Measurements from ENCODE around the gene RBBP5.

Gene RBBP5

DNA sequence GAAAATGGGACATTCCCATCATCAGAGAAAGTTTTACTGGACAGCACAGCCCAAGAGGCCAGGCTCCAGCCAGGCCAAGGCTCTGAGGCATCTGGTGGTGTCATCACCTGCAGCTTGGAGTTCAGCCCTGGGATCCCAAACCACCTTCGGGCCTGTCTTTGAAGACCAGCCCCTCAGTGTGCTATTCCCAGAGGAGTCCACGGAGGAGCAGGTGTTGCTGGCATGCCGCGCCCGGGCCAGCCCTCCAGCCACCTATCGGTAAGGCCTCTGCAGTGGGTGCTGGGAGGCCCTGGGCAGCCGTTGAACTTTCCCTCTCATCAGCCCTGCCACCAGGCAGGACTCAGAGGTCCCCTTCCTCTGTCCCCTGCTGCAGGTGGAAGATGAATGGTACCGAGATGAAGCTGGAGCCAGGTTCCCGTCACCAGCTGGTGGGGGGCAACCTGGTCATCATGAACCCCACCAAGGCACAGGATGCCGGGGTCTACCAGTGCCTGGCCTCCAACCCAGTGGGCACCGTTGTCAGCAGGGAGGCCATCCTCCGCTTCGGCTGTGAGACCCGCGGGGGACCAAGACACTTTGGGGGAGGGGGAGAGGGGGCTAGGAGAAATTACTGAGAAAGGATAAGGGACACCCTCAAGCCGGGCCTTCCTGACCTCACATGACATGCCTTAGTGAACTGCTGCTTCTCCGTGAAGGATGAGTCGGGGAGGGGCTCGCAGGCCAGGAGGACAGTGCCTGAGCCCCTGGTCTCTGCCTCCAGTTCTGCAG lies 63.8 kb downstream of the RBBP5 start:
- H2AFZ ChIP-seq (ENCODE audit: low read length): no peak overlapping the region
- H3K4me3 ChIP-seq (ENCODE audit: low read length in 2 of 2): no peak overlapping the region
- no peak overlapping the region for H2BK15ac ChIP-seq (ENCODE audit: low read length)
- no peak overlapping the region for H3K4me2 ChIP-seq (ENCODE audit: insufficient read depth, low read length, poor library complexity, severe bottlenecking)
- H2AK5ac ChIP-seq (ENCODE audit: low read depth, low read length): peak overlapping the region; percentile 29
- no peak overlapping the region for H2BK12ac ChIP-seq (ENCODE audit: low read length)
- H3K9ac ChIP-seq (ENCODE audit: low read depth, low read length, poor library complexity): no peak overlapping the region
- peaks cover 0 to 36% (median 0%) of the 10 kb centered on the region in 3 experiments for H3K27me3 ChIP-seq (ENCODE audit: control insufficient read depth in 3 of 3, insufficient read depth in 3 of 3, low read depth in 1 of 3, low read length in 3 of 3)
- H3K4ac ChIP-seq (ENCODE audit: low read length): no peak overlapping the region
- DNase-seq (ENCODE audit: low spot score): no peak
- peak overlapping the region; percentile 5 for H2BK120ac ChIP-seq (ENCODE audit: low read depth, low read length)
- H3K36me3 ChIP-seq (replicated peaks in 1 of 2; ENCODE audit: control insufficient read depth in 2 of 2, insufficient read depth in 2 of 2, low read length in 2 of 2): no peaks in the 10 kb centered on the region
- H3K79me1 ChIP-seq (ENCODE audit: low read depth, low read length): no peaks in the 10 kb centered on the region
- no peak overlapping the region for H4K91ac ChIP-seq (ENCODE audit: low read depth, low read length, poor library complexity)
- peak overlapping the region; percentile 21 for H3K23ac ChIP-seq (ENCODE audit: low read depth, low read length, poor library complexity)
- no peak overlapping the region for H3K27ac ChIP-seq (replicated peaks; ENCODE audit: low read length)
- no peak overlapping the region for H3K14ac ChIP-seq (ENCODE audit: low read length)
- H3K9me3 ChIP-seq (replicated peaks in 1 of 2; ENCODE audit: control insufficient read depth in 2 of 2, insufficient read depth in 1 of 2, low read depth in 1 of 2, low read length in 2 of 2): no peaks in the 10 kb centered on the region
- no peak overlapping the region for H2BK5ac ChIP-seq (ENCODE audit: low read length)
- peak overlapping the region; percentile 67 for H3K18ac ChIP-seq (ENCODE audit: low read length)
- no peak overlapping the region for H4K8ac ChIP-seq (ENCODE audit: low read depth, low read length)
- WGBS, 2 donors (ENCODE audit: extremely low coverage in 2 of 2, insufficient read length in 2 of 2, insufficient replicate concordance in 1 of 2): no CpG with 5 or more reads among the region's 19 CpGs
- peaks cover 3 to 12% of the 10 kb centered on the region in 2 donors for H3K4me1 ChIP-seq (ENCODE audit: control insufficient read depth in 2 of 2, insufficient read depth in 1 of 2, low read depth in 1 of 2, low read length in 2 of 2)

GRCh38 chr1:205056956-205057568 lies 64.7 kb downstream of the RBBP5 start:
- no peak overlapping the region for H3K4ac ChIP-seq (ENCODE audit: low read length)

DNA sequence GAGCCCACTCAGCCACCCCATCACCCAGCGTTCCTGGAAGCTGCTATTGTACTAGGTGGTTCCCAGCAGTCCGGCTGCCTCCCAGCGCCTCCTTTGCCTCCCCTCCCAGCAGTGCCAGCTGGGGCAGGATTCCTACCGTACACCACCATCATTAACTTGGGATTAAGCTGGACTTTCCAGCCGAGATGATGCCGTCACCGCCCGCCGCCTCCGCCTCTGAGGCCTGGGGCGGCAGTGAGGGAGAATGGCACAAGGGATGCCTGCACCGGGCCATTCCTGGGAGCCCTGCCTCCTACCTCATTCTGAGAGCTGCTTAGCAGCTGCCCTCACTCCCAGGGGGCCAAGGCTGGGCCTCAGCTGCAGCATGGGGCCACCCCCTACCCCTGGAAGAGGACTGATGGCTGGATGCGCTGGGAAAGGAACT lies 65.6 kb downstream of the RBBP5 start:
- Histone ChIP-seq H3K4ac (ENCODE audit: low read length) (no peak overlapping the region), H2AK5ac (ENCODE audit: low read depth, low read length) (no peak overlapping the region), H3K27ac (replicated peaks; ENCODE audit: low read length) (no peak overlapping the region), H2BK120ac (ENCODE audit: low read depth, low read length) (no peak overlapping the region), H2BK12ac (ENCODE audit: low read length) (no peak overlapping the region), H2BK5ac (ENCODE audit: low read length) (no peak overlapping the region), H3K9me3 (replicated peaks in 1 of 2; ENCODE audit: control insufficient read depth in 2 of 2, insufficient read depth in 1 of 2, low read depth in 1 of 2, low read length in 2 of 2) (no peaks in the 10 kb centered on the region), H3K27me3 (ENCODE audit: control insufficient read depth in 3 of 3, insufficient read depth in 3 of 3, low read depth in 1 of 3, low read length in 3 of 3) (peaks cover 0 to 45% (median 0%) of the 10 kb centered on the region in 3 experiments), H3K4me2 (ENCODE audit: insufficient read depth, low read length, poor library complexity, severe bottlenecking) (no peak overlapping the region), H3K18ac (ENCODE audit: low read length) (peak overlapping the region; percentile 55), H2BK15ac (ENCODE audit: low read length) (no peak overlapping the region), H3K9ac (ENCODE audit: low read depth, low read length, poor library complexity) (no peak overlapping the region), H3K79me1 (ENCODE audit: low read depth, low read length) (no peaks in the 10 kb centered on the region), H3K36me3 (replicated peaks in 1 of 2; ENCODE audit: control insufficient read depth in 2 of 2, insufficient read depth in 2 of 2, low read length in 2 of 2) (no peaks in the 10 kb centered on the region), H3K23ac (ENCODE audit: low read depth, low read length, poor library complexity) (no peak overlapping the region), H3K14ac (ENCODE audit: low read length) (no peak overlapping the region), H3K4me1 (ENCODE audit: control insufficient read depth in 2 of 2, insufficient read depth in 1 of 2, low read depth in 1 of 2, low read length in 2 of 2) (peaks cover under 1 to 7% of the 10 kb centered on the region in 2 donors), H4K8ac (ENCODE audit: low read depth, low read length) (no peak overlapping the region), H2AFZ (ENCODE audit: low read length) (no peak overlapping the region), H3K4me3 (ENCODE audit: low read length in 2 of 2) (no peak overlapping the region), H4K91ac (ENCODE audit: low read depth, low read length, poor library complexity) (peak overlapping the region; percentile 64)
- DNase-seq (ENCODE audit: low spot score): no peak
- WGBS, 2 donors (ENCODE audit: extremely low coverage in 2 of 2, insufficient read length in 2 of 2, insufficient replicate concordance in 1 of 2): no CpG with 5 or more reads among the region's 13 CpGs

More at GRCh38 chr1:205056956-205057568, 64.7 kb downstream of the RBBP5 start:
- Histone ChIP-seq H4K91ac (ENCODE audit: low read depth, low read length, poor library complexity) (no peak overlapping the region), H3K79me1 (ENCODE audit: low read depth, low read length) (no peaks in the 10 kb centered on the region), H4K8ac (ENCODE audit: low read depth, low read length) (no peak overlapping the region), H2BK12ac (ENCODE audit: low read length) (no peak overlapping the region), H2BK120ac (ENCODE audit: low read depth, low read length) (no peak overlapping the region), H3K4me3 (ENCODE audit: low read length in 2 of 2) (no peak overlapping the region), H2AFZ (ENCODE audit: low read length) (no peak overlapping the region), H2AK5ac (ENCODE audit: low read depth, low read length) (no peak overlapping the region), H3K18ac (ENCODE audit: low read length) (peak overlapping the region; percentile 16), H2BK15ac (ENCODE audit: low read length) (peak overlapping the region; percentile 78), H3K9me3 (replicated peaks in 1 of 2; ENCODE audit: control insufficient read depth in 2 of 2, insufficient read depth in 1 of 2, low read depth in 1 of 2, low read length in 2 of 2) (no peaks in the 10 kb centered on the region), H3K4me2 (ENCODE audit: insufficient read depth, low read length, poor library complexity, severe bottlenecking) (no peak overlapping the region), H3K4me1 (ENCODE audit: control insufficient read depth in 2 of 2, insufficient read depth in 1 of 2, low read depth in 1 of 2, low read length in 2 of 2) (peaks cover 3 to 12% of the 10 kb centered on the region in 2 donors), H3K36me3 (replicated peaks in 1 of 2; ENCODE audit: control insufficient read depth in 2 of 2, insufficient read depth in 2 of 2, low read length in 2 of 2) (no peaks in the 10 kb centered on the region), H3K9ac (ENCODE audit: low read depth, low read length, poor library complexity) (no peak overlapping the region), H3K23ac (ENCODE audit: low read depth, low read length, poor library complexity) (no peak overlapping the region), H3K14ac (ENCODE audit: low read length) (no peak overlapping the region), H3K27ac (replicated peaks; ENCODE audit: low read length) (no peak overlapping the region), H3K27me3 (ENCODE audit: control insufficient read depth in 3 of 3, insufficient read depth in 3 of 3, low read depth in 1 of 3, low read length in 3 of 3) (peaks cover 0 to 37% (median 0%) of the 10 kb centered on the region in 3 experiments), H2BK5ac (ENCODE audit: low read length) (no peak overlapping the region)
- DNase-seq (ENCODE audit: low spot score): no peak
- no CpG with 5 or more reads among the region's 6 CpGs for WGBS, 2 donors (ENCODE audit: extremely low coverage in 2 of 2, insufficient read length in 2 of 2, insufficient replicate concordance in 1 of 2)

GRCh38 chr1:205054013-205054412 lies 67.8 kb downstream of the RBBP5 start:
- Histone ChIP-seq H4K91ac (ENCODE audit: low read depth, low read length, poor library complexity) (no peak overlapping the region), H2BK12ac (ENCODE audit: low read length) (no peak overlapping the region), H3K27me3 (ENCODE audit: control insufficient read depth in 3 of 3, insufficient read depth in 3 of 3, low read depth in 1 of 3, low read length in 3 of 3) (peaks cover 0 to 59% (median 0%) of the 10 kb centered on the region in 3 experiments), H3K4me2 (ENCODE audit: insufficient read depth, low read length, poor library complexity, severe bottlenecking) (no peak overlapping the region), H2AFZ (ENCODE audit: low read length) (no peak overlapping the region), H3K27ac (replicated peaks; ENCODE audit: low read length) (no peak overlapping the region), H3K4me1 (ENCODE audit: control insufficient read depth in 2 of 2, insufficient read depth in 1 of 2, low read depth in 1 of 2, low read length in 2 of 2) (peaks cover 0 to 6% of the 10 kb centered on the region in 2 donors), H2BK120ac (ENCODE audit: low read depth, low read length) (no peak overlapping the region), H2AK5ac (ENCODE audit: low read depth, low read length) (peak overlapping the region; percentile 27), H3K4ac (ENCODE audit: low read length) (no peak overlapping the region), H3K9me3 (replicated peaks in 1 of 2; ENCODE audit: control insufficient read depth in 2 of 2, insufficient read depth in 1 of 2, low read depth in 1 of 2, low read length in 2 of 2) (no peaks in the 10 kb centered on the region), H4K8ac (ENCODE audit: low read depth, low read length) (no peak overlapping the region), H3K36me3 (replicated peaks in 1 of 2; ENCODE audit: control insufficient read depth in 2 of 2, insufficient read depth in 2 of 2, low read length in 2 of 2) (no peaks in the 10 kb centered on the region), H3K79me1 (ENCODE audit: low read depth, low read length) (no peaks in the 10 kb centered on the region), H3K23ac (ENCODE audit: low read depth, low read length, poor library complexity) (peak overlapping the region; percentile 8), H3K9ac (ENCODE audit: low read depth, low read length, poor library complexity) (no peak overlapping the region), H3K4me3 (ENCODE audit: low read length in 2 of 2) (no peak overlapping the region), H2BK15ac (ENCODE audit: low read length) (peak overlapping the region; percentile 16), H3K14ac (ENCODE audit: low read length) (no peak overlapping the region), H3K18ac (ENCODE audit: low read length) (no peak overlapping the region), H2BK5ac (ENCODE audit: low read length) (no peak overlapping the region)
- WGBS, 2 donors (ENCODE audit: extremely low coverage in 2 of 2, insufficient read length in 2 of 2, insufficient replicate concordance in 1 of 2): no CpG with 5 or more reads among the region's 7 CpGs
- DNase-seq (ENCODE audit: low spot score): no peak

Measured in neuronal stem cell (in vitro differentiated cells).